ENCODE results near the gene SLC18A3. TPM values are rescaled to one million over a fixed set of nuclear protein-coding genes. Genes with fewer than 3 reads are reported as not detected.

SLC18A3 gene
- total RNA-seq, 2 experiments from 2014 or later, result not detected

DNA sequence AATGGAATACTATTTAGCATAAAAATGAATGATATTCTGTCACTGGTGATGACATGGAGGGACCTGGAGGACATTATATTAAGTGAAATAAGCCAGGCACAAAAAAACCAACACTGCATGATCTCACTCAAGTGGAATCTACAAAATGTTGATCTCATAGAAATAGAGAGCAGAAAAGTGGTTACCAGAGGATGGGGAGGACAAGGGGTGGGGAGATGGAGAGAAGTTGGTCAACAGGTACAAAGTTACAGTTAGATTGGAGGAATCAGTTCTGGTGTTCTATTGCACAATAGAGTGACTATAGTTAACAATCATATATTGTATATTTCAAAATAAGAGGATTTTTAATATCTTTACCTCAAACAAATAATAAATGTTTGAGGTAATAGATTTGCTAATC, 24.7 kb upstream of the SLC18A3 start:
- no peak for DNase-seq
- peaks cover 3% of the 10 kb centered on the region for H3K9me3 Mint-ChIP-seq (ENCODE audit: low read depth)
- CTCF ChIA-PET, result no interaction called here
- H3K4me1 Mint-ChIP-seq, result peaks cover 9% of the 10 kb centered on the region
- ATAC-seq, result no peak
- no peak overlapping the region for H3K4me3 Mint-ChIP-seq
- no peak overlapping the region for H3K27ac Mint-ChIP-seq
- H3K36me3 Mint-ChIP-seq, result no peaks in the 10 kb centered on the region
- H3K27me3 Mint-ChIP-seq, result peaks cover 38% of the 10 kb centered on the region

DNA sequence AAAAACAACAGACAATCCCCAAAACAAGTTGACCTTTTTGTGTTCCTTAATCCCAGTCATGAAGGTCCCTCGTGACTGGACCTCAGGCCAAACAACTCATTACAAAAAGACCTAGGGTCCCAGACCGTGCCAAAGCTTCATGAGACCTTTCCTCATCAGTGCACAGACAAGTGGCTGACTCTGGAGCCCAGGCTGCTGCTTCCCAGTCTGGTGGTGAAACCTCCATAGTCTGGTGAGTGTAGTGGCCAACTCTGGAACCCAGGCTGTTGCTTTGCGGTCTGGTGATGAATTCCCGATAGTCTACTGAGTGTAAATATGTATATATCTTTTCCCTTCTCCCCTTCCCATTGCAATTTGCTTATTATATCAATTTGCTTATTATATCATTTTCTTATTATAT, 22.1 kb upstream of the SLC18A3 start:
- Mint-ChIP-seq H3K27ac (no peak overlapping the region), H3K27me3 (peaks cover 46% of the 10 kb centered on the region), H3K4me1 (no peaks in the 10 kb centered on the region), H3K9me3 (ENCODE audit: low read depth) (peaks cover 3% of the 10 kb centered on the region), H3K4me3 (no peak overlapping the region), H3K36me3 (no peaks in the 10 kb centered on the region)
- ATAC-seq (no peak), DNase-seq (no peak)
- CTCF ChIA-PET, result no interaction called here

DNA sequence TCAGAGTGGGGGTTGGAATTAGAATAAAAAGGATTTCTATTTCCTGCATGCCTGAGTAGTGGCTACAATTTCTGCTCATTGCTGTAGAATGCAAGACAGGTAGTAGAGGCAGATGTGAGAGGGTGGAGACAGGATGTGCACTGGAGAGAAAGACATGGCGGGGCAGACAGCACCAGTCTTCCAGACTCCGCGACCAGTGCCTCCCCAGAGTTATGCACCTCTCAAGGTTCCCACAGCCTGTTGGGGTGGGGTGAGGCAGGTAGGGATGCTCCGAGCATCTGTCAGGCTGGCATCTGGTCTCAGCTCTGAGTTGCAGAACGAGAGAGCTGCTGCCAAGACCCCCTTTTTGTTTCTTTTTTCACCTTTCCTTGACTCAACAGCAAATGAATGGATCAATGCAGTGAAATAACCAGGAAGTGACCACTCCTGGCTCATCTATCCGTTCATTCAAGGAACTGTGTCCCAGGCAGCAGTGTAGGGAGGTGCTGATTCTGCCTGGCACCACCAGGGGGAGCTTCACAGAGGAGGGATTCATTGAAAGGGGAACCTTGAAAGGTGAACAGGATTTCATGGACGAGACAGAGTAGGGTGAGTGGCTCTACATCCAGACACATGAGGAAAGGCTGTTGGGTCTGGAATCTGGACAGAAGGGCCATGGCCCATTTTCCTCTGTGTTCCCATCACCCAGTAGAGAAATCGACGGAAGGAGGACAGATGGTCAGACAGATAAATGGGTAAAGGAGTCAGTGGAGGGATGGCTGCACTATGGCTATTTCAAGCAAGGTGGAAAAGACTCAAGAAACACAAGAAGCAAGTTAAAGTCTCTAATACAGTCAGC, 17.2 kb upstream of the SLC18A3 start:
- H3K4me3 Mint-ChIP-seq, result no peak overlapping the region
- DNase-seq, result peak; percentile 70
- peak; percentile 75 for ATAC-seq
- H3K4me1 Mint-ChIP-seq, result no peaks in the 10 kb centered on the region
- no peaks in the 10 kb centered on the region for H3K36me3 Mint-ChIP-seq
- no peak overlapping the region for H3K27ac Mint-ChIP-seq
- H3K27me3 Mint-ChIP-seq, result peaks cover 26% of the 10 kb centered on the region
- CTCF ChIA-PET, result interaction anchor here (0.7 to 3.9 kb wide), 17 partner anchors 9 to 634 kb away, joined by 3 to 28 read pairs (median 4); partner anchors contain the start of gene SLC18A3
- H3K9me3 Mint-ChIP-seq (ENCODE audit: low read depth), result peaks cover 3% of the 10 kb centered on the region

DNA sequence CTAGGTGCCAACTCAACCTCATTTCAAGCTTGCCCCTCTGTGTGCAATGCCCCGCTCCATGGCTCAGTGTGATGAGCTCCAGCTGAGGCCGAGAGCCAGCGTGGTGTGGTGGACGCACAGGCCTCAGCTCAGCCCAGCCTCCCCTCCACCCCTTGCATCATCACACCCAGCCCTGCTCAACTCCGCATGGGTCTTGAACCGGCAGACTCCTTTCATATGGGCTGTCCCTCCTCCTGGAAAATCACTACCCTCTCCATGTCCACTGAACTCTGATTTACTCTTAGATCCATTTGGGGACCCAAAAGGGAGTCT, 16.6 kb upstream of the SLC18A3 start:
- H3K4me1 Mint-ChIP-seq, result no peaks in the 10 kb centered on the region
- ATAC-seq, result no peak

DNA sequence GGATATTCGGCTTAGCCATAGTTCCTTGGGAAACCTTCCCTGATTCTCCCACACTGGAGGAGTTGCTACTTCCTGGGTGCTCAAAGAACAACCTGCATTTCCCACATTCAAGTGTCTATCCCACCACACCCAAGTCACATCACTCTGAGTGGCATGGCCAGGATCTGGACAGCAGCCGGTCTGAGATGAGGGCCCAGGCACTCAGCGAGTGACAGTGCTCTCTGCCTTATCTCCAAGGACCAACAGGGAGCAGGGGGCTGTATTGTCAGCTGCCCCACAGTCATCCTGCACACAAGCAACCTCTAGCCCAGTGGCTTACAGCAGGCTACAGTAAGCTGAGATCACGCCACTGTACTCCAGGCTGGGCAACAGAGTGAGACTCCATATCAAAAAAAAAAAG, 16.1 kb upstream of the SLC18A3 start:
- Mint-ChIP-seq H3K27ac (no peak overlapping the region), H3K4me1 (no peaks in the 10 kb centered on the region), H3K9me3 (ENCODE audit: low read depth) (peaks cover 3% of the 10 kb centered on the region), H3K27me3 (peaks cover 22% of the 10 kb centered on the region), H3K4me3 (no peak overlapping the region), H3K36me3 (no peaks in the 10 kb centered on the region)
- no peak for ATAC-seq
- peak; percentile 30 for DNase-seq
- CTCF ChIA-PET, result interaction anchor here (0.9 to 3.9 kb wide), 14 partner anchors 10 to 681 kb away, joined by 3 to 28 read pairs (median 4); no protein-coding TSS in a partner anchor

More for the DNA sequence above, 16.6 kb upstream of the SLC18A3 start:
- Mint-ChIP-seq H3K4me3 (no peak overlapping the region), H3K36me3 (no peaks in the 10 kb centered on the region), H3K9me3 (ENCODE audit: low read depth) (peaks cover 3% of the 10 kb centered on the region), H3K27ac (no peak overlapping the region), H3K27me3 (peaks cover 22% of the 10 kb centered on the region)
- CTCF ChIA-PET, result interaction anchor here (0.9 to 3.9 kb wide), 13 partner anchors 9 to 681 kb away, joined by 3 to 28 read pairs (median 4); no protein-coding TSS in a partner anchor
- DNase-seq, result peak; percentile 36

DNA sequence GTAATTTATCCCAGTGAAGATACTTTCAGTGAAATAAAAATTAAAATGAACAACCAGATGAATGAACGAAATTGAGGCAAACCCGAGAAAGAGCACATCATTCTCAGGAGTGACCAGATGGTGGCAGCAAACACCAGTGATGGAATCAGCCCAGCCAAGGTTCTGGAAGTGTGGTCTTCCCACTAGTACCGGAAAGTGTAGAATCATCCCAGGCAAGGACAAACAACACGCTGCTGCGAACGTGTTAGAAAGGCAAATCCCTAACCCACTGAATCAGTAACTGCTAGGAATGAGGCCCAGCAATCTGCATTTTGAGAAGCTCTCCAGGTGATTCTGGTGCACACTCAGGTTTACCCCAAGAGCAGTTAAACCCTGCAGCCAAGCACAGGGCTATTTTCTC, 15.5 kb upstream of the SLC18A3 start:
- CTCF ChIA-PET, result interaction anchor here (0.7 to 3.9 kb wide), 11 partner anchors 10 to 680 kb away, joined by 3 to 28 read pairs (median 4); partner anchors contain the start of gene ERCC6
- Mint-ChIP-seq H3K9me3 (ENCODE audit: low read depth) (no peaks in the 10 kb centered on the region), H3K4me1 (no peaks in the 10 kb centered on the region), H3K4me3 (no peak overlapping the region), H3K27me3 (peaks cover 22% of the 10 kb centered on the region), H3K27ac (no peak overlapping the region), H3K36me3 (no peaks in the 10 kb centered on the region)
- ATAC-seq (no peak), DNase-seq (peak; percentile 48)

DNA sequence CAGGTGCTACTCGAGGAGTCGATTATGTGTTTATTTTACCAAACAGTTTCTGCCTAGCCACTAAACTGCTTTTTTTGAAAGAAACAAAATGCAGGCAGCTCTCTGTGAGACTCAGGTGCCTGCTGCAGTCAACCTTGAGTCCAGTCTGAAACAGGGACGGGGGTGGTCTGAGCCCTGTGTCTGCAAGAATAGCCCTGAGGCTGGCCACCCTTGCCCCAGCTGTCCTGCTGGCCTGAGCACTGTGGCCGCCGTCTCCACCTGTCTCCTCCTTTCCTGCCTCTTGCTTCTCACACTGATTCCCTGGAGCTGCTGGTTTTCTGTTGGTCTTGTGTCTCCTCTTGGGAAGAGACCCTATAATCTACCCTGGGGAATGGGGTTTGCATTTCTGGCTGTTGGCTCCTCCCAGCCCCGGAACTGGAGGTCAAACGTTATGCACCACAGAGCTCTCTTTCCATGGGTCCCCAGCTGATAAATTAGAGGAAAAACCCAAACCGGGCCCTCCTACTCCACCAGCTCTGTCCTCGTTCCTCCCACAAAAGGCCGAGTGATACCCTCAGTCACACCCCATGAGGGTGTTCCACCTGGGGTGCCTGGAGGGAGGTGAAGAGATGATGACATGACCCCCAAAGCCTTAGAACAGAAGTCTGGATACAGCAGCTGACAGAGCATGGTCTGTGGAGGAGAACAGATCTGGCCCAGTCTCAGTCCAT, 15.0 kb upstream of the SLC18A3 start:
- peak; percentile 25 for DNase-seq
- H3K9me3 Mint-ChIP-seq (ENCODE audit: low read depth), result no peaks in the 10 kb centered on the region
- H3K4me1 Mint-ChIP-seq, result no peaks in the 10 kb centered on the region
- no peaks in the 10 kb centered on the region for H3K36me3 Mint-ChIP-seq
- no peak overlapping the region for H3K4me3 Mint-ChIP-seq
- CTCF ChIA-PET, result interaction anchor here (0.7 to 3.9 kb wide), 11 partner anchors 9 to 680 kb away, joined by 3 to 28 read pairs (median 4); partner anchors contain the start of gene ERCC6
- peaks cover 18% of the 10 kb centered on the region for H3K27me3 Mint-ChIP-seq
- H3K27ac Mint-ChIP-seq, result no peak overlapping the region
- ATAC-seq, result no peak

DNA sequence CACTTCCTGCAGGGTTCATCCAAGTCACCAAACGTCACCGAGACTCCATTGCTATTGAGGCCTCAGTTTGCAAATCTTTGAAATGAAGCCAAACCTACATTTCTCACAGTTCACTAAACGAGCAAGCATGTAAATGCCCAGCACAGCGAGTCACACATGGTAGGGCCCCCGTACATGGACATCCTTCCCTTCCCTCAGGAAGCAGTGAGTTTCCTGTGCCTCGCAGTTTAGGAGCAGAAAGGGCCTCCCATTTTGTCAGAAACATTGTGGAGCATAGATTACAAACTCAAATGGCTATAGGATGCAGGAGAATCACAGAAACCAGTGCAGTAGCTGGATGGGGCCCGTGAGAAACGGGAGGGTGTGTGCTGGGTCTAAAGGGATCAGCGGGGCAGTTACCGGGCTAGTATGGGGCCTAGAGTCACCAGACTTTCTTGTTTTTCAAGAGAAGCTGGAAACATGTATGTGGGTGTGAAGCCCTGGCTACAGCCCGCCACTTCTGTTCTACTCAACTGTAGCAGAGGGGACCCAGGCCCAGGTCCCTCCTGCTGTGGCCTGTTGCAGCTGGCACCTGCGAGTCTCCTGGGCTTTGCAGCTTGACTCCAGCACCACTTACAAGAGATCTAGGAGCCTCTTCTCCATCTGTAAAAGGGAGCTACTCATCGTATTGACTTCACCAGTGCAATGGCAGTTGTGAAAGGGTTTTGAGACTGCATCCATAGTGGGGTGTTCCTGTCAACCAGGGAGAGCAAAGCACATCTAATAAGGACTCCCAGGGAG, 14.2 kb upstream of the SLC18A3 start:
- ATAC-seq (no peak), DNase-seq (peak; percentile 16)
- CTCF ChIA-PET, result interaction anchor here (1.0 to 3.9 kb wide), 4 partner anchors 14 to 679 kb away, joined by 3 to 28 read pairs (median 8); no protein-coding TSS in a partner anchor
- Mint-ChIP-seq H3K9me3 (ENCODE audit: low read depth) (no peaks in the 10 kb centered on the region), H3K27ac (no peak overlapping the region), H3K36me3 (no peaks in the 10 kb centered on the region), H3K4me1 (no peaks in the 10 kb centered on the region), H3K4me3 (no peak overlapping the region), H3K27me3 (peaks cover 14% of the 10 kb centered on the region)

DNA sequence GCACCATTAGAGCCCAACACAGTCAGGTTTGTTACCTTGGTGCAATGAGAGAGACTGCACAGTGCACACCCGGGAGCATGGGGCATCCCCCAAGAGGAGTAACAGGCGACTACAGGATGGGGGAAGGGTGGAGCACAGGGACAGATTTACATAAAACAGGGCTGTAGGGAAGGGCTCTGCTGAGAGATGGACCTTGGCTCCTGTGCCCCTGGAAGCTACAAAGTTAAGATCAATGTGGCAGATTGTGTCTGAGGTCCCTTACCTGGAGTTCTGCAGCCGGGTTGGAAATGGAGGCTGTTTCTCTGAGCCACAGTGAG, 13.7 kb upstream of the SLC18A3 start:
- Mint-ChIP-seq H3K27me3 (peaks cover 12% of the 10 kb centered on the region), H3K9me3 (ENCODE audit: low read depth) (no peaks in the 10 kb centered on the region), H3K4me1 (no peaks in the 10 kb centered on the region), H3K36me3 (no peaks in the 10 kb centered on the region), H3K27ac (no peak overlapping the region), H3K4me3 (no peak overlapping the region)
- DNase-seq, result peak; percentile 33
- CTCF ChIA-PET, result no interaction called here
- no peak for ATAC-seq

DNA sequence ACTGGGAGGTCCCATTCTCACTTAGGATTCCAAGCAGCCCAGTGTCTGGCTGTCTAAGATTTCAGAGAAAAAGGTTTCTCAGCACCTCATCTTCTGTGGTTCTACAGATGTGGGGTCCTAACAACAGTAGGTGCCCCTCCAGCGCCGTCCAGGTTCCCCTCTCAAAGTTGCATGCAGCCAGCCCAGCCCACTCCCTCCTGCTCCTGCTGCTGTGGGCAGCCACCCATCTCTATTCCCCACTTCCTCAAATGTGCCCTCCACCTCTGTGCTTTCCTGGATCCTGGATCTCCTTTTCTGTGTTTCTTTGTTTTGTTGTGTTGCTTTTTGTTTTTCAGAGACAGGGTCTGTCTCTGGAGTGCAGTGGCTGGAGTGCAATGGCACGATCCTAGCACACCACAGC, 13.3 kb upstream of the SLC18A3 start:
- Mint-ChIP-seq H3K27me3 (peaks cover 8% of the 10 kb centered on the region), H3K4me1 (no peaks in the 10 kb centered on the region), H3K4me3 (no peak overlapping the region), H3K27ac (no peak overlapping the region), H3K36me3 (no peaks in the 10 kb centered on the region), H3K9me3 (ENCODE audit: low read depth) (no peaks in the 10 kb centered on the region)
- CTCF ChIA-PET, result no interaction called here
- peak; percentile 11 for DNase-seq
- ATAC-seq, result no peak

DNA sequence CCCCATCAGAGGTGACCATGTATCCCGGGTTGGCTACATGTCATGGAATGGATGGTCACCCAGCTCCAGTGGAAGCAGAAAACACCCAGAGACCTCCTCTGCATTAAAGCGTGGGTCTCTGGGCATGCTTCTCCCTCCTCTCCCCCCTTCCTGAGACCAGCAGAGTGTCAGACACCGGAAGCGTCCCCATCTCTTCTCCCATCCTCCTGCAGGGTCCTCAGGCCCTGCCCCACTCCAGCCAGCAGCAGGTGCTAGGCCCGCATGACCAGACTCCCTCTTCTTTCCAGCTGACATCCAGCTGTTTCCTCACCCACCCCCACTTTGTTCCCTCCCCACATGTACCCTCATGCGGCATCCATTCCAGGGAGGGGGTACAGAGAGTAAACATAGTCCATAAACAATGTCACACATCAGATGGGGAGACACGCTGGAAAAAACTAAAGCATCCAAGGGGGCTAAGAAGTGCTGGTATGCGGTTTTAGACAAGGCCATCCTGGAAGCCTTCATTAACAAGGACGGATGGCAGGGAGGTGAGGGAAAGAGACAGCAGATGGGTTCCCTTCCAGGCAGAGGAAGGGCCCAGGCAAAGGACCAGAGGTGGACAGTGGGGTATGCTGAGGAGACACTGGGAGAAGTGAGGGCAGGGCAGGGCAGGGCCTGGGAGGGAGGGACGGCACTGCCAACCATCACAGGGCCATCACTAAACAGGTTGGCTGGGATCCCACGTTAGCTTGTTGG, 12.5 kb upstream of the SLC18A3 start:
- H3K27me3 Mint-ChIP-seq, result peaks cover 9% of the 10 kb centered on the region
- H3K4me1 Mint-ChIP-seq, result no peaks in the 10 kb centered on the region
- ATAC-seq, result no peak
- H3K4me3 Mint-ChIP-seq, result no peak overlapping the region
- H3K9me3 Mint-ChIP-seq (ENCODE audit: low read depth), result no peaks in the 10 kb centered on the region
- DNase-seq, result peak; percentile 12
- no peak overlapping the region for H3K27ac Mint-ChIP-seq
- no peaks in the 10 kb centered on the region for H3K36me3 Mint-ChIP-seq
- CTCF ChIA-PET, result no interaction called here

DNA sequence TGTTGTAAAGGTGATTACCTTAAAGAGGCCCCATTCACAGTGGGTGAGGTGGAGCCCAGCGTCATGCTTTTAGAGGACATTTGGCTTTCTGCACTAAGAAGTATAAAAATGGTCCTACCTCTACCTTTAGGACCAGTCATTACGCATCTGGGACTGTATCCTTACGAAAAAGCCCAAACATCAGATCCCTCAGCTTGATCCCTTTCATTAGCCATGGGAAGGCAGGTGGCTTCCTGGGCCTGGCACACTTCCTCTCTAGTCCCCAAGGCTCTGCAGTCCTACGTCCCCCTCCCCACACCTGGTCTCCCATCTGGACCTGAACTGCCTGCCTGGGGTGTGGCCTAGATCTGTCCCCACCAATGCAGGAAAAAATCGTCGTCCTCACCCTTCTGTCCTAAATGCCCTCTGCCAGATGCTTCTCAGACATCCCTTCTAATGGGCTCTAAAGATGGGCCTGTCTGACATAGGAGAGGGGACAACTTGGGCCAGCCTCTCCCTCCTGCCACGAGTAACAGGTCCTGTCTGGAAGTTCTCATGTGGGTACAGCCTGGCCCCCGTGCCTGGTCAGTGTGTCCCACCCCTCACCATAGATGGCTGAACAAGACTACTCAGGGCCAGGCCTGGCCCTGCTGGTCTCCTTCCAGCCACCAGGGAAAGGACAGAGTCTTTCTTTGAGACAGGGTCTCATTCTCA, 11.8 kb upstream of the SLC18A3 start:
- no peak overlapping the region for H3K27ac Mint-ChIP-seq
- H3K27me3 Mint-ChIP-seq, result peaks cover 12% of the 10 kb centered on the region
- no peak overlapping the region for H3K4me3 Mint-ChIP-seq
- H3K4me1 Mint-ChIP-seq, result no peaks in the 10 kb centered on the region
- CTCF ChIA-PET, result no interaction called here
- no peaks in the 10 kb centered on the region for H3K9me3 Mint-ChIP-seq (ENCODE audit: low read depth)
- ATAC-seq, result no peak
- DNase-seq, result peak; percentile 15
- H3K36me3 Mint-ChIP-seq, result no peaks in the 10 kb centered on the region
